SH-SY5Y (cell line): Measurements from ENCODE around the gene ATG10.

Experiments used
- GATA2 ChIP-seq: IDR thresholded peaks from 2 replicates; pipeline ENCODE4 v1.6.1; 2011; ENCODE audit warnings: mild to moderate bottlenecking, low read depth, low read length
- GATA3 ChIP-seq: IDR thresholded peaks from 2 replicates; pipeline ENCODE4 v1.6.1; 2011; ENCODE audit warnings: low read depth, mild to moderate bottlenecking, low read length, moderate library complexity

The ATG10 gene

DNA sequence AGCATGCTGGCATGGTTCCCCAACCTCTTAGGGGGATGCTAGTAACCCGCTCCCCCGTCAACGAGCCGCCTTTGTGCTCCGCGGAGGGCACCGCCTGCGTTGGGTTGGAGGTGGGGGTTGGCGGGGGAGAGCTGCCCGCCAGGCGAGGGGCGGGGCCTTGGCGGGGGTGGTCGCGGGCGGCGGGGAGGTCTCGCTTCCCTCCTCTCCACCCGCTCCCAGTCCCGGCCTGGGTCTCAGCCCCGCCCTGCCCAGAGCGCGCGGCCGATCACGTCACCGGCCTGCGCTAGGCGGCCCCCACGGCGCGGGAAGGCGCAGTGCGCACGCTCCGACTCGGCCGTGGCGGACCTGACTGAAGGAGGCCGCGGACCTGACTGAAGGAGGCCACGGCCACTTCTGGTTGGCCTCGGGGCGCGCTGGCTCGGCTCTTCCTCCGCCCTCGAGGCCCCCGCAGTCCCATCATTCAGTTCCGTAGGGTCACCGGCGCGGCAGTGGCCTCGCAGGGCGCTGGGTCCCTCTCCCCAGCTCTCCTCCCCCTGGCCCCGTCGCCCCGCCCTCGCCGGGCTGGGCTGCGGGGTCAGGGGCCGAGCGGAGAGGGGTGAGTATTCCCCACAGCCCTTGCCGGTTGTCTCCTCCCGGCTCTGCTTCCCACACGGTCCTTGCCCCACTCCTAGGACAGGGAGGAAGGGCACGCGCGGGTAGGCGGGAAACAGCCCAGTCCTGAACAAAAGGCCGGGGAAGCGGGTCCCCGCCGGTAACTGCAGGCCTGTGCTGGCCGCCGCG, at the start of gene ATG10:
Gene ATG10 (plus strand): TSS at position 312 of the 780 bp plus-strand sequence. CDS start 15,548 bp downstream, outside the sequence.
- no peak for TF ChIP-seq GATA2
- TF ChIP-seq GATA3, result no peak

DNA sequence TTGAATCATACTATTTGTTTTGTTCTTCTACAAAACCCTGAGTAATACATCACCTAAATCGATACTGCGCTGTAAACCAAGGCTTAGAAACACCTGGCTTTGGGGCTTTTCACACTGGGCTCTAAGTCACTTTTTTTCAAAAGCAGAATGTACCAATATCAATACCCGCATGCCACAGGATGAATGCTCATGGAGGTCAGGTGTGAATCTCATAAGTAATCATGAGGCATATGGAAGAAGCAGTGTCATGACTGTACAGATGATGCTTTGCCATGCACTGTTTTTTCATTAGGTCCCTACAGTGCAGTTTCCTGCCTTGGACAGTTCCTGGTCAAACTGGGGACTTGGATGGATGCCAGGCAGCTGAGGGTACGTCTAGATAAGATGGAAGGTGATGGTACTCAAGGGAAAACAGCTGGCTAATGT, 49.0 kb upstream of the ATG10 start:
- TF ChIP-seq GATA3 (no peak), GATA2 (no peak)

DNA sequence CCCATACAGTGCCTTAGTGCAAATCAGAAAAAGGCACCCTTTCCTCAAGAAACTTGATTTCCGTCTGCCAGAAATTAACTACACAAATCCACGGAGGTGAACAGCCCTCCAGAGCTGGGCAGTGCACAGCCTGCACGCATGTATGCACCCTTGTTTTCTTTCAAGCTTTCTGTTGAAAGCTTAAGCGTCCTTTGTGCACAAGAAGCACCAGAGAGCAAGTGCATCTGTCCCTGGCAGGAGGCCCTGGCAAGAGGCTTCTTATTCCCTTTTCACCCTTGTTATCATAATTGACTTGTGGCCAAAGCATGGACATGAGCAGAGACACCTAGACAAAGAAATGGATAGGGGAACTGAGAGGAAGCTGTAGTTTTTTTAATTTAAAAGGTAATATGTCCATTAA, 47.4 kb upstream of the ATG10 start:
- no peak for TF ChIP-seq GATA3
- no peak for TF ChIP-seq GATA2

DNA sequence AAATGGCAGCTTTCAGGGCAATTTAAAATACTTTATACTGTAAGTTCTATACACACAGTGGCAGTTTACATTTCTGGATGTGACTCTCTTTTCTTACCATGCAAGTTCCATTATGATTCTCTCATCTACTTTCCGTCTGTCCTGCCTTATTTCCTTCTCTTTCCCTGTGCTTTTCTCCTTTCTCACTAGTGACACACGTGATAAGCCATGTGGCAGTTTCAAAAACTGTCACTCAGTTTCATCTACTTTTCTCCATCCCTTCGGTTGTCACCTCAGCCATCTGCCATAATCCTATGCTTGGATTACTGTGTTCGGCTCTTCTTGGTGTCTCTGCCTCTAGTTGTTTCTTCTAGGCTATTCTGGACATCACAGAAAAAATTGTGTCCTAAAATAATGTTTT, 46.8 kb upstream of the ATG10 start:
- TF ChIP-seq GATA2 (no peak), GATA3 (no peak)

DNA sequence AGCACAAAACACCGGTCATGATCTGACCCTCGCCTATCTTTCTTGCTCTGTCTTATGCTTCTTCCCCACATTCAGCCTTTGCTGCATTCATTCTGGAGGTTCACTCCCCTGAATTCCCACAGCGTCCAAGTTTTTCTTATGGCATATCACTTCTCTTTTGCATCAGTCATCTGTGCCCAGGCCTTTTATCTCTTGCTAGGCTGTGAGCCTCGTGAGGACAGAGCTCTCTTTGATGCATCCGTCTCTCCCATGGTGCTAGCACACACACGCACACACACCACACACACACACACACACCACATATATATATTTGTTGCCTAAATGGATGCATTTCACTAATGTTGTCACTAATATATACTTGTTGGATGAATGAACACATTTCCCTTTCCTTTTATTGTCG, 45.8 kb upstream of the ATG10 start:
- TF ChIP-seq GATA3 (no peak), GATA2 (no peak)

DNA sequence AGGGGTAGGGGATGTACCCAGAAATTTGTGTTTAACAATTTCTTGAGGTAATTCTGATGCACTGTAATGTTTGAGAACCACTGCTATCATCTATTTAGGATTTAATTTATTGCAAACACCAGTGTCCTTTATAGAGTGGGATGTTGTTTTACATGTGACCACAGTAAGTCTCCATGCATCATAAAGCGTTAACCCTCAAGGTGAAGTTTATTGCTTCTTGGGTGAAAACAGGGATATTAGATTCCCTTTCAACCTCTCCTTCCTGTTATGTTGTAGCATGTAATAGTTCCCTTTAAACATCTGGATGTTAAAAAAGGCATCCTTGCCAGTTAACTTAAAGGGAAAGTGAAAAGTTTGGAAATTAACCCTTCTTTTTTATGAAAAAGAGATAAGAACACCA, 35.8 kb upstream of the ATG10 start:
- TF ChIP-seq GATA2, result no peak
- no peak for TF ChIP-seq GATA3

DNA sequence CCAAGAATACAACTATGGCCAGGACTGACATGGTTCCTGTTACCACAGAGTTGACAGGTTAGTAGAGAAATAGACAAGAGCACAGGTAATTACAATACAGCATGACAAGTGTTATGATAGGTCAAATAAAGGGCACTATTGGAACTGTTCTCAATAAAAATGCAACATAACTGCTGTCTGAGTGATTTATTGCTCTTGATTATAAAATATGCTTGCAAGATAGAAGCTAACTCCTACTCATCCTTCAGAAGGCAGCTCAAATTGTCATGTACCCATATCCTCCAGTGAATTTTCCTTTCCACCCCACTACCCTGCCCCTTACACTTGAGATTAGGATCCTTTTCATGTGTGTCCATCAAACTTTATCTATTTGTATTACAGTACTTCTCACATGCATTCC, 35.1 kb upstream of the ATG10 start:
- TF ChIP-seq GATA2 (no peak), GATA3 (no peak)

DNA sequence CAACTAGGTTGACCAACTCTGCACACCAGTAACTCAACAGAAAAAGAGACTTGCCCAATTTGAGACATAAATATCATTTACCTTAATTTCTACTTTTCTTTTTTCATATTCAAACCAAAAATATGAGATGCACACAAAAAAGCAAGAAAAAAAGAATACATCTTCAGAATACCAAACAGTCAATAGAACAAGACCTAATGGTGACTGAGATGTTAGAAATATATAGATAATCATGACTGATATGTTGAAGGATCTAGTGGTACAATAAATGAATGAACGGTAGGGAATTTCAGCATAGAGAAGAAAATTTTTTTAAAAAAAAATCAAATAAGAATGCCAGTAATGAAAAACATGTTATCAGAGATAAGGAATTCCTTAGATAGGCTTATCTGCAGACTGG, 29.1 kb upstream of the ATG10 start:
- no peak for TF ChIP-seq GATA3
- TF ChIP-seq GATA2, result no peak

DNA sequence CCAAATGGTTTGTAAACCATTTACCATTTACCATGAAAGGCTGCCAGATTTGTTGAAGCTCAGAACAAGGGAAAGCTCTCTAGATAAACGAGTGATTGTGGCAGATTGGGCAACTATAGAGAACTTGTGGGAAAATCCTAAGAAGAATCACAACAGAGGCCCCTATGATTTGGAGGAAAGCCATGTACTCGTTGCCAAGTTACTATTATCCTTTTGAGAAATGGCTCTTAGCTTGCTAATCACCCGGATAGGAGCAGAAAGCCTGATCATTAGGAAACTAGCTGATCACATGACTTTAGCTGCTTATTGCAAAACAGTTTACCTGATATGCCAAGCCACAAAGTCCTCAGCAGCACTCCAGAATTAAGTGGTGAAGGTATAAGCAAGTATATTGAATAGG, 23.5 kb upstream of the ATG10 start:
- TF ChIP-seq GATA2 (no peak), GATA3 (no peak)

DNA sequence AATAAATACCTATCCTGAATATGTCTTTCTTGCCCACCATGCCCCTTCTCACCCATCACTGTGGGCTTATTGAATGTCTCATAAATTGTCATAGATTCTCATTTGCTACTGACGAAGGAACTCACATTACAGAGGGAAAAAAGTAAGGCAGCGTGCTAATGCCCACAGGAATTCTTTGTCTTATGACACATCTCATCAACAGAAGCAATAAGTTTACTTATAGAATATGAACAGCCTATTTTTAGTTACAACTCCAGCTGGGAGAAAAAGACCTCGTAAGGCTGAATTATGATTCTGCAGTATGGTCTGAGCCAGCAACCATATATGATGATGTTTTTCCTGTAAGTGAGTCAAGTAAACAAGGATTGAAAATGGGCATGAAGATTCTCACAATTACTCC, 22.4 kb upstream of the ATG10 start:
- TF ChIP-seq GATA2 (no peak), GATA3 (no peak)

DNA sequence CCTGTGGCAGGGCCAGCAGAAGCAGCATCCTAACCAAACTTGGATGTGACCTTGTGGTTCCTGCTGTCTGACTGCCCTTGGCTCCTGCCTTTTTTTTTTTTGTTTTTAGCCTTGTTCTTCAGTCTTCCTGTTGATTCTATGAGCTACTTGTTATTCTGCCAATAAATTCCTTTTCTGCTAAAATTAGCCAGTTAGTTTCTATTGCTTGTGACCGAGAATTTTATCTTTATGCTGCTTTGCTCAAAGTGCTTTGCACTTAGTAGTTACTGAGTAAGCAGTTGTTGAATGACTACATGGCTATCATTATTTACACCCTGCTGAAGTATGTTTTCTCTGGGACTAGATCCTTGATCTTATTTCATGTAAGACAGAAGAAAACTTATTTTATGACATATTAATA, 20.8 kb upstream of the ATG10 start:
- TF ChIP-seq GATA3 (no peak), GATA2 (no peak)

DNA sequence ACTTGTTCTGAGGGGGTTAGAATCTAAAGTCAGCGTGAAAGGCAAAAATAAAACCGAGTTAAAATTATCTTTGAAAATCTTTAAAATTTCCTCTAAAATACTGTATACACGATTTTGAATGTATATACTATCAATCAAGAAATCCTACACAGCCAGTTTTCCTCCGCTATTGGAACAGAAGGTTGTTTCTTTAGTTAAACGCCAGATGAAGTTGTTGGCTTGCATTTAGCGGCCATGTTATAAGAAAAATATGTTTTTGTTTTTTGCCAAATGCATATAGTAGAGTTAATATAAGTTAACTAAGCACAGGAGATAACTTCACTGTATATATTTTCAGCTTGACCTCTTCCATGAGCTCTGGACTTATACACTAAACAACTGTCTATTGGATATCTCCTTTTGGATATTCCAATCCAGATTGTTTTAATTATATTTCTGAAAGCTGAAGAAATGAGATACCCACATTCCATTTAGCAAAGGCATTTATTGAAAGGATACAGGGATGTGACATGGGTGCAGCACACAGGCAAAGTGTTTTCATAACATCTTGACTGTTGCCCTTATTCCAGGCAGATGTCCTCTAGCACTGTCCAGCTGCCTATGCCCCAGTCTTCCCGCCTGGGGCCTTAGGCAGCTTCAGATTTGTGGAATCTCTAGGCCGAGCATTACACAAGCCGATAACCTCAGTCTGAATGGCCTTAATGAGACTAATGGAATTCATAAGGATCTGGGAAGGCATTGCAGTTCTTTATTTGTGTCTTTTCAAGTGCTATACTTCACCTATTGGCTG, 10.0 kb upstream of the ATG10 start:
- TF ChIP-seq GATA2, result no peak
- no peak for TF ChIP-seq GATA3

DNA sequence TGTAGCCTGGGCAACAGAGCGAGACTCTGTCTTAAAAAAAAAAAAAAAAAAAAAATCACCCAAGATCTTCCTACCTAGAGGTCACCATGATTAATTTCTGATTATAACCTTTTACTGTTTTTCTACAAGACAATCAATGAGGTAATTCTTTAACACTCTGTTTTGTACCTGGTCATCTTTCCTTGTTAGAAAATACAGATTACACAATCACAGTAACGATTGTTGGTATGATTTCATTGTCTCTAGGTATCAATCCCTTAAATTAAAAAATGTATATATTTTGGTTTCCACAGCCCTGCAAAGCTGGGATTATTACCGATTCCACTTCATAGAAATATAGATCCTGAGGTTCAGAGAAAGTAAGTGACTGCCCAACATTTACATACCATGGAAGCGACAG, 8.3 kb upstream of the ATG10 start:
- no peak for TF ChIP-seq GATA2
- no peak for TF ChIP-seq GATA3

DNA sequence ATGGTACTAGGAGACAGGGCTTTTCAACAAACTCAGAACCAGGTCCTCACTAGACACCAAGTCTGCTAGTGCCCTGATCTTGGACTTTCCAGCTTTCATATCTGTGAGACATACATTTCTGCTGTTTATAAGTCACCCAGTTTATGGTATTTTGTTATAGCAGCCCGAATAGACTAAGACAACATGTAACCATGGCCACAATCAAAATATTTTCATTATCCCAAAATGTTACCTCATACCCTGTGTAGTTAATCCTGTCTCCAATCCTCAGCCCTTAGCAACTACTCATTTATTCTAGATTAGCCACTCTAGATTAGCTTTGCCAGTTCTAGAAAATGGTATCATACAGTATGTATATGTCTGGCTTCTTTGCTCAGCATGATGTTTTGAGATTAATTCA, 6.3 kb upstream of the ATG10 start:
- TF ChIP-seq GATA3 (no peak), GATA2 (no peak)

DNA sequence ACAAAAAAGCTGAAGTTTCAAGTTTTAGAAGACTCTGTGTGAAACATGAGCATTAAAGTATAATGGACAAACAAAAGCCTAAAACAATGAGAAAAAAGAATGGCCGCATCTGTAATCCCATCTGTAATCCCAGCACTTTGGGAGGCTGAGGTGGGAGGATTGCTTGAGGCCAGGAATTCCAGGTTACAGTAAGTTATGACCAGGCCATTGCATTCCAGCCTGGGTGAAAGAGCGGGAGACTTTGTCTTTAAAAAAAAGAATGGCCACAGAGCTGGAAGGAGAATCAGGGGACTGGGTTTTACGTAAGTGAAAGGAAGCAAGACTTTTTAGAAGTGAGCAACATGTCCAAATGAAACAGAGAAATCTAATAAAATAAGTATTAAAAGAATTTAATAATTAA, 2.6 kb upstream of the ATG10 start:
- TF ChIP-seq GATA3 (no peak), GATA2 (no peak)

DNA sequence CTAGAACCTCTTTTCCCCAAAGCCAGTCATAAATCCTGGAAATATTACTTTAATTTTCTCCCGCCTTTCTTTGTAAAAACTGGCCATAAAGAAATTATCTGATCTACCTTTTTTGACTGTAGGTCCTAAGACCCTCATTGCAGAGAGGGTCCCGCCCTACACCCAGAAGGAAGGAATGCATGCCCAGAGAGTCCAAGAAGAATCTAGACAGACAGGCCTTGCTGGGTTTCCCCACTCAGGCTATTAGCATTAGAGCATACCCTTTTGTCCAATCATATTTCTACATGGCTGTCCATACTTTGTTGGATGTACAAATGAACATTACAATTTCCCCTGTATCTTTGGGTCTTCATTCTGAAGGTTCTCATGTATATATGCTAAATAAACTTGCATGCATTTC, 1.9 kb upstream of the ATG10 start:
- TF ChIP-seq GATA3, result no peak
- TF ChIP-seq GATA2, result no peak
